Smooth muscle cell (in vitro differentiated cells): ENCODE results near the gene C12orf42. TPM values are rescaled to one million over a fixed set of nuclear protein-coding genes. Genes with fewer than 3 reads are reported as not detected.

ENCODE experiments used
- DNase-seq: peaks from one replicate; lab custom pipeline; 2025; ENCODE audit not compliant: unreplicated experiment; lab: John Stamatoyannopoulos, UW
- H2AFZ ChIP-seq: fragments of 200-600 bp; sonication (generic); 2 replicates; pipeline ENCODE4 v1.6.0; 2016; ENCODE audit warnings: antibody characterized with exemption, low read depth, mild to moderate bottlenecking
- H3F3A ChIP-seq: fragments of 200-600 bp; sonication (generic); 2 replicates; pipeline ENCODE4 v1.6.0; 2017; ENCODE audit warnings: antibody characterized with exemption, low read depth
- H3K27ac ChIP-seq: fragments of 200-600 bp; sonication (generic); 2 replicates; pipeline ENCODE4 v1.5.1; 2016; ENCODE audit warnings: low read depth, mild to moderate bottlenecking
- H3K27me3 ChIP-seq: fragments of 200-600 bp; sonication (generic); 2 replicates; pipeline ENCODE4 v1.6.1; 2016; ENCODE audit warnings: low read depth, mild to moderate bottlenecking
- H3K36me3 ChIP-seq: fragments of 200-600 bp; sonication (generic); 2 replicates; pipeline ENCODE4 v1.5.1; 2016; ENCODE audit warnings: low read depth
- H3K4me1 ChIP-seq: fragments of 200-600 bp; sonication (generic); 2 replicates; pipeline ENCODE4 v1.5.1; 2016; ENCODE audit warnings: low read depth
- H3K4me2 ChIP-seq: fragments of 200-600 bp; sonication (generic); 2 replicates; pipeline ENCODE4 v1.6.0; 2016; ENCODE audit warnings: mild to moderate bottlenecking
- H3K4me3 ChIP-seq: fragments of 200-600 bp; sonication (generic); 2 replicates; pipeline ENCODE4 v1.5.1; 2016; ENCODE audit warnings: mild to moderate bottlenecking
- H3K79me2 ChIP-seq: fragments of 200-600 bp; sonication (generic); 2 replicates; pipeline ENCODE4 v1.6.0; 2016; ENCODE audit warnings: low read depth, mild to moderate bottlenecking
- H3K9ac ChIP-seq: fragments of 200-600 bp; sonication (generic); 2 replicates; pipeline ENCODE4 v1.6.0; 2016; ENCODE audit warnings: low read depth
- H3K9me3 ChIP-seq: fragments of 200-600 bp; sonication (generic); replicated peaks from 2 replicates; pipeline ENCODE4 v1.5.1; 2016; ENCODE audit warnings: low read depth
- H4K20me1 ChIP-seq: fragments of 200-600 bp; sonication (generic); 2 replicates; pipeline ENCODE4 v1.6.0; 2016; ENCODE audit warnings: low read depth
- CTCF ChIP-seq: fragments of 200-600 bp; sonication (generic); IDR thresholded peaks from 2 replicates; pipeline ENCODE4 v1.5.1; 2017; ENCODE audit warnings: borderline replicate concordance, mild to moderate bottlenecking, antibody characterized with exemption; ENCODE audit not compliant: insufficient read depth, poor library complexity, severe bottlenecking
- WGBS: methylation state at CpG from one replicate; pipeline ENCODE4 v1.1.7; 2016; ENCODE audit warnings: low lambda C conversion rate; 5-methylcytosine and 5-hydroxymethylcytosine counted together
- polyA plus RNA-seq: library from polyadenylated mRNA; unstranded; fragments of >200 nt; fragmentation: Nextera tagmentation; extraction: Ambion mirVana; gene quantifications from 2 replicates; pipeline ENCODE4 v1.2.1, GENCODE V29; 2016
- total RNA-seq: library from RNA; depleted of rRNA; stranded (reverse); fragments of >200 nt; gene quantifications from 2 replicates; pipeline ENCODE4 v1.2.3, GENCODE V29; 2014

Gene C12orf42
- total and polyA plus RNA-seq, 2 experiments from 2014 or later: not detected

GRCh38 chr12:103382119-103382518 is 113.6 kb downstream of the C12orf42 start:
- no peaks in the 10 kb centered on the region for H3K36me3 ChIP-seq
- TF ChIP-seq CTCF: no peak

GRCh38 chr12:103379670-103380069 is 116.1 kb downstream of the C12orf42 start:
- WGBS: 54% methylated on average over 6 of the region's 6 CpGs
- Histone ChIP-seq H3K9ac (no peak overlapping the region), H2AFZ (no peak overlapping the region), H3K27me3 (no peaks in the 10 kb centered on the region), H4K20me1 (no peaks in the 10 kb centered on the region), H3K79me2 (no peaks in the 10 kb centered on the region), H3K4me2 (no peak overlapping the region), H3K36me3 (no peaks in the 10 kb centered on the region), H3K9me3 (no peaks in the 10 kb centered on the region), H3K27ac (no peak overlapping the region), H3K4me1 (no peaks in the 10 kb centered on the region), H3F3A (no peaks in the 10 kb centered on the region), H3K4me3 (no peak overlapping the region)
- no peak for TF ChIP-seq CTCF
- no peak for DNase-seq

More at GRCh38 chr12:103382119-103382518, 113.6 kb downstream of the C12orf42 start:
- no peaks in the 10 kb centered on the region for H3K9me3 ChIP-seq
- H3K79me2 ChIP-seq: no peaks in the 10 kb centered on the region
- H3K27me3 ChIP-seq: no peaks in the 10 kb centered on the region
- H3F3A ChIP-seq: no peaks in the 10 kb centered on the region
- H3K4me1 ChIP-seq: no peaks in the 10 kb centered on the region
- H3K4me3 ChIP-seq: no peak overlapping the region
- no peak overlapping the region for H3K27ac ChIP-seq
- no peak overlapping the region for H3K4me2 ChIP-seq
- no peaks in the 10 kb centered on the region for H4K20me1 ChIP-seq
- WGBS: 89% methylated on average over 2 of the region's 2 CpGs
- no peak overlapping the region for H3K9ac ChIP-seq
- no peak for DNase-seq
- no peak overlapping the region for H2AFZ ChIP-seq

- no peak for DNase-seq
- no peak for TF ChIP-seq CTCF
- Histone ChIP-seq H3F3A (no peaks in the 10 kb centered on the region), H3K9me3 (no peaks in the 10 kb centered on the region), H3K36me3 (no peaks in the 10 kb centered on the region), H3K79me2 (no peaks in the 10 kb centered on the region), H3K27me3 (no peaks in the 10 kb centered on the region), H3K27ac (no peak overlapping the region), H3K4me3 (no peak overlapping the region), H2AFZ (no peak overlapping the region), H4K20me1 (no peaks in the 10 kb centered on the region), H3K4me2 (no peak overlapping the region), H3K4me1 (no peaks in the 10 kb centered on the region), H3K9ac (no peak overlapping the region)
- WGBS: 92% methylated on average over 4 of the region's 4 CpGs
Observed at GRCh38 chr12:103373088-103373523, 122.7 kb downstream of the C12orf42 start.

- Histone ChIP-seq H4K20me1 (no peaks in the 10 kb centered on the region), H2AFZ (no peak overlapping the region), H3K36me3 (no peaks in the 10 kb centered on the region), H3K4me3 (no peak overlapping the region), H3K27ac (no peak overlapping the region), H3K4me1 (no peaks in the 10 kb centered on the region), H3K79me2 (no peaks in the 10 kb centered on the region), H3K9ac (no peak overlapping the region), H3K9me3 (no peaks in the 10 kb centered on the region), H3K27me3 (no peaks in the 10 kb centered on the region), H3F3A (no peaks in the 10 kb centered on the region), H3K4me2 (no peak overlapping the region)
- WGBS: 100% methylated on average over 1 of the region's 1 CpG
- no peak for DNase-seq
- TF ChIP-seq CTCF: no peak
Observed at GRCh38 chr12:103369929-103370328, 125.8 kb downstream of the C12orf42 start.
